Testis (tissue), 3 donors: ENCODE data around the gene FAM53B. TPM values are rescaled to one million over a fixed set of nuclear protein-coding genes. Genes with fewer than 3 reads are reported as not detected.

Experiments
- DNase-seq: peaks from one replicate; pipeline ENCODE4 v3.0.0-alpha.2; 2019
- H3K27ac ChIP-seq, 2 donors: fragments of 200-600 bp; sonication (generic); one replicate each; pipeline ENCODE4 v1.5.1; 2019
- H3K27me3 ChIP-seq: fragments of 200-600 bp; sonication (generic); one replicate; pipeline ENCODE4 v1.5.1; 2019
- H3K36me3 ChIP-seq: fragments of 200-600 bp; sonication (generic); one replicate; pipeline ENCODE4 v1.5.1; 2017; ENCODE audit warnings: low read depth; ENCODE audit errors: missing control alignments
- H3K4me1 ChIP-seq: fragments of 200-600 bp; sonication (generic); one replicate; pipeline ENCODE4 v1.5.1; 2019
- H3K4me3 ChIP-seq, 2 donors: fragments of 200-600 bp; sonication (generic); one replicate each; pipeline ENCODE4 v1.5.1; 2017 to 2019
- H3K9me3 ChIP-seq: fragments of 200-600 bp; sonication (generic); one replicate; pipeline ENCODE4 v1.5.1; 2017
- CTCF ChIP-seq, 3 experiments: fragments of 450-650 bp in 2 of 3; fragments of 200-600 bp in 1 of 3; sonication (generic) in 1 of 3; IDR thresholded peaks; one replicate each; pipeline ENCODE4 v1.5.1; 2016 to 2019; ENCODE audit warnings: antibody characterized with exemption in 3 of 3, mild to moderate bottlenecking in 2 of 3, moderate library complexity in 1 of 3
- POLR2A ChIP-seq: fragments of 450-650 bp; IDR thresholded peaks from one replicate; pipeline ENCODE4 v1.6.1; 2017; ENCODE audit warnings: antibody characterized with exemption, mild to moderate bottlenecking, moderate library complexity
- WGBS, 2 donors: methylation state at CpG; one replicate each; pipeline ENCODE4 v1.1.5; 2018; 5-methylcytosine and 5-hydroxymethylcytosine counted together
- intact Hi-C: fragments of 100-400 bp; cut with DNase I; formaldehyde crosslinking; loops from one replicate; pipeline ENCODE4 v1.15.1; 2023; ENCODE audit warnings: low total_unique reads
- polyA plus RNA-seq: library from polyadenylated mRNA; stranded (reverse); fragments of 350-450 nt; fragmentation: Illumina TruSeq; extraction: RNeasy Lipid Tissue Mini Kit (QIAGEN cat#74804); gene quantifications from one replicate; pipeline ENCODE4 v1.2.3, GENCODE V29; 2014; ENCODE audit warnings: low read depth, low replicate concordance; ENCODE audit not compliant: insufficient read depth
- total RNA-seq, 2 donors: library from RNA; depleted of rRNA; stranded (reverse); fragments of >200 nt; gene quantifications; one replicate each; pipeline ENCODE4 v1.2.3, GENCODE V29; 2016

FAM53B gene
- total and polyA plus RNA-seq, 3 donors from 2014 or later, result 36.9 to 125 (median 109) TPM

- peaks cover 65% of the 10 kb centered on the region for H3K4me1 ChIP-seq
- no peaks in the 10 kb centered on the region for H3K9me3 ChIP-seq
- no peak for DNase-seq
- no peak for TF ChIP-seq POLR2A
- 82 to 94% methylated on average over 4 to 7 of the region's 9 CpGs for WGBS, 2 donors
- H3K36me3 ChIP-seq, result no peaks in the 10 kb centered on the region
- no peaks in the 10 kb centered on the region for H3K27me3 ChIP-seq
- intact Hi-C loops, result loop anchor here (10.0 kb wide), 1 partner anchor 70 kb away; no protein-coding TSS in a partner anchor
- H3K27ac ChIP-seq, result no peak overlapping the region
- H3K4me3 ChIP-seq, result no peak overlapping the region
Observed at GRCh38 chr10:124624466-124624865, 119.7 kb downstream of the FAM53B start.

- H3K4me1 ChIP-seq, result peaks cover 65% of the 10 kb centered on the region
- TF ChIP-seq POLR2A, result no peak
- TF ChIP-seq CTCF (IDR thresholded peaks at IDR 0.05), result no peak
- H3K4me3 ChIP-seq, result no peak overlapping the region
- no peaks in the 10 kb centered on the region for H3K9me3 ChIP-seq
- H3K27ac ChIP-seq, result no peak overlapping the region
- H3K27me3 ChIP-seq, result no peaks in the 10 kb centered on the region
- intact Hi-C loops, result loop anchor here (10.0 kb wide), 1 partner anchor 69 kb away; no protein-coding TSS in a partner anchor
- DNase-seq, result no peak
- no peaks in the 10 kb centered on the region for H3K36me3 ChIP-seq
- WGBS, 2 donors, result 94 to 95% methylated on average over 11 to 13 of the region's 13 CpGs
Observed at GRCh38 chr10:124624006-124624405, 120.2 kb downstream of the FAM53B start.

- Histone ChIP-seq H3K4me3 (no peak overlapping the region), H3K9me3 (no peaks in the 10 kb centered on the region), H3K27me3 (no peaks in the 10 kb centered on the region), H3K36me3 (no peaks in the 10 kb centered on the region), H3K27ac (peak overlapping the region in 1 of 2 donors; percentile 36), H3K4me1 (peaks cover 57% of the 10 kb centered on the region)
- intact Hi-C loops, result loop anchor here (10.0 kb wide), 1 partner anchor 68 kb away; no protein-coding TSS in a partner anchor
- 91 to 93% methylated on average over 19 to 31 of the region's 31 CpGs for WGBS, 2 donors
- no peak for DNase-seq
- TF ChIP-seq CTCF (IDR thresholded peaks at IDR 0.05), result no peak
- no peak for TF ChIP-seq POLR2A
Observed at GRCh38 chr10:124622866-124623536, 121.2 kb downstream of the FAM53B start.

DNA sequence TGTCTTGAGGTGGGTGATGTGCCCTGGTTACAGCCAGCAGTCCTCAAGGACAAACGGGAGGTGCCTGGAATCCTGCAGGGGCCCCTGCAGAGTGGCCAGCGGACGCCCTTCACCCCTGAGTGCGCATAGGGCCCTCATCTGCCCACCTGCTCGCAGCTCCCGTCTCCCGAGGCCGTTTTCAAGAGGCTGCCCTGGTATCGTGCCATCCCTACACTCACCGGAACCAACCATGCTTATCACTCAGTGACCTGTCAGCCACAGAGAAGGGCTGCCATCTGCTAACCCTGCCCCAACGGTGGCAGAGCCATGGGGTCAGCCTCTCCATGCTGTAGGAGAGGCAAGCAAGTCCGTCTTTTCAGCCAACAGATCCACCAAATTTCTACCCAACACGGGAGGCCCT lies 122.0 kb downstream of the FAM53B start:
- peaks cover 49% of the 10 kb centered on the region for H3K4me1 ChIP-seq
- intact Hi-C loops, result loop anchor here (10.0 kb wide), 1 partner anchor 67 kb away; no protein-coding TSS in a partner anchor
- no peak for DNase-seq

More for the DNA sequence above, 122.0 kb downstream of the FAM53B start:
- Histone ChIP-seq H3K4me3 (no peak overlapping the region), H3K27me3 (no peaks in the 10 kb centered on the region), H3K36me3 (no peaks in the 10 kb centered on the region), H3K27ac (peak overlapping the region in 1 of 2 donors; percentile 36), H3K9me3 (no peaks in the 10 kb centered on the region)
- 67 to 91% methylated on average over 10 to 12 of the region's 13 CpGs for WGBS, 2 donors
- TF ChIP-seq CTCF (IDR thresholded peaks at IDR 0.05) (no peak), POLR2A (no peak)
